H1 (cell line): ENCODE results near the gene FRRS1. TPM values are rescaled to one million over a fixed set of nuclear protein-coding genes. Genes with fewer than 3 reads are reported as not detected.

ENCODE experiments used
- BCL11A ChIP-seq, 2 experiments: IDR thresholded peaks; one replicate each; pipeline ENCODE4 v1.6.1; 2011; ENCODE audit warnings: low read depth in 2 of 2, low read length in 2 of 2, mild to moderate bottlenecking in 2 of 2
- polyA plus RNA-seq, 7 experiments: library from polyadenylated mRNA; depleted of rRNA in 3 of 7; stranded (reverse) in 5 of 7; unstranded in 2 of 7; fragments of >200 nt in 5 of 7; fragments of 200-250 nt in 2 of 7; gene quantifications; 1 replicate in 5 of 7; 2 replicates in 1 of 7; 4 replicates in 1 of 7; pipeline versions ENCODE4 v1.2.1 to v1.2.3, GENCODE V29; 2011 to 2013; ENCODE audit warnings: missing spikeins in 2 of 7, mixed read lengths in 2 of 7
- total RNA-seq: library from RNA; stranded (reverse); fragmentation: NEBNext Ultra II Directional; extraction: Animal tissue kit (Norgen Biotek cat#: 25700); gene quantifications from 2 replicates; pipeline ENCODE4 v1.2.1, GENCODE V29; 2021

Gene FRRS1
- total and polyA plus RNA-seq, 2 of the 8 experiments (the other 6 are each of a cell fraction or from before 2014, with no cell fraction given): 3.5 to 6.5 TPM

GRCh38 chr1:99768104-99768503, 1.7 kb upstream of the FRRS1 start (continued):
- no peak for TF ChIP-seq BCL11A (IDR thresholded peaks at IDR 0.05; ENCODE audit: low read depth in 2 of 2, low read length in 2 of 2)
